Endodermal cell (in vitro differentiated cells): ENCODE measurements around the gene RREB1. TPM values are rescaled to one million over a fixed set of nuclear protein-coding genes. Genes with fewer than 3 reads are reported as not detected.

Experiments used
- DNase-seq: peaks from one replicate; pipeline ENCODE4 v3.0.0-alpha.2; 2017
- H3K27ac ChIP-seq: 2 replicates; pipeline ENCODE4 v1.5.1; 2013; ENCODE audit warnings: mild to moderate bottlenecking, low read depth, low read length, moderate library complexity
- H3K27me3 ChIP-seq: 2 replicates; pipeline ENCODE4 v1.6.1; 2013; ENCODE audit warnings: mild to moderate bottlenecking, low read length, moderate library complexity; ENCODE audit not compliant: insufficient read depth, control insufficient read depth, poor library complexity, severe bottlenecking
- H3K36me3 ChIP-seq: 2 replicates; pipeline ENCODE4 v1.7.0; 2013; ENCODE audit warnings: mild to moderate bottlenecking, low read length, moderate library complexity; ENCODE audit not compliant: control insufficient read depth, insufficient read depth
- H3K4me1 ChIP-seq: one replicate; pipeline ENCODE4 v1.7.0; 2013; ENCODE audit warnings: low read length; ENCODE audit not compliant: control insufficient read depth, insufficient read depth
- H3K4me3 ChIP-seq: 2 replicates; pipeline ENCODE4 v1.5.1; 2013; ENCODE audit warnings: mild to moderate bottlenecking, low read length, moderate library complexity
- H3K9ac ChIP-seq: 2 replicates; pipeline ENCODE4 v1.6.1; 2013; ENCODE audit warnings: mild to moderate bottlenecking, low read length, moderate library complexity; ENCODE audit not compliant: poor library complexity, severe bottlenecking; ENCODE audit errors: extremely low read depth
- H3K9me3 ChIP-seq: 2 replicates; pipeline ENCODE4 v1.6.1; 2013; ENCODE audit warnings: mild to moderate bottlenecking, low read length, moderate library complexity; ENCODE audit not compliant: control insufficient read depth
- H3K27ac Mint-ChIP-seq: 2 replicates; pipeline ENCODE4 v1.8.0; 2020; ENCODE audit warnings: mixed read lengths
- H3K27me3 Mint-ChIP-seq: 2 replicates; pipeline ENCODE4 v1.8.0; 2021; ENCODE audit warnings: mild to moderate bottlenecking, mixed read lengths; ENCODE audit not compliant: insufficient read depth
- H3K36me3 Mint-ChIP-seq: 2 replicates; pipeline ENCODE4 v1.8.0; 2020; ENCODE audit warnings: low read depth, mixed read lengths
- H3K4me1 Mint-ChIP-seq: 2 replicates; pipeline ENCODE4 v1.8.0; 2020; ENCODE audit warnings: mixed read lengths
- H3K4me3 Mint-ChIP-seq: 2 replicates; pipeline ENCODE4 v1.8.0; 2020; ENCODE audit warnings: mild to moderate bottlenecking, moderate library complexity, mixed read lengths
- H3K9me3 Mint-ChIP-seq: 2 replicates; pipeline ENCODE4 v1.8.0; 2020; ENCODE audit warnings: mild to moderate bottlenecking, mixed read lengths
- WGBS, 2 experiments: methylation state at CpG; one replicate each; pipeline versions ENCODE4 v1.1.5 to v1.1.7; 2013; ENCODE audit warnings: missing lambda C conversion rate in 2 of 2, mixed read lengths in 1 of 2; ENCODE audit not compliant: insufficient coverage in 1 of 2, insufficient read length in 1 of 2; 5-methylcytosine and 5-hydroxymethylcytosine counted together
- total RNA-seq, 2 donors: library from RNA; stranded (reverse); fragmentation: NEBNext Ultra II Directional in 1 of 2; extraction: Animal tissue kit (Norgen Biotek cat#: 25700) in 1 of 2; gene quantifications; 2 replicates in 1 of 2; 3 replicates in 1 of 2; pipeline ENCODE4 v1.2.1, GENCODE V29; 2021
- TF ChIP-seq, protein P1 (sequence below): fragments of 200-600 bp; sonication (generic); conservative IDR thresholded peaks from 2 replicates; pipeline ENCODE4 v1.5.0; 2021; ENCODE audit warnings: antibody characterized with exemption, mild to moderate bottlenecking

Gene RREB1
- total RNA-seq, 2 donors from 2014 or later = 51.2 to 64.3 TPM

DNA sequence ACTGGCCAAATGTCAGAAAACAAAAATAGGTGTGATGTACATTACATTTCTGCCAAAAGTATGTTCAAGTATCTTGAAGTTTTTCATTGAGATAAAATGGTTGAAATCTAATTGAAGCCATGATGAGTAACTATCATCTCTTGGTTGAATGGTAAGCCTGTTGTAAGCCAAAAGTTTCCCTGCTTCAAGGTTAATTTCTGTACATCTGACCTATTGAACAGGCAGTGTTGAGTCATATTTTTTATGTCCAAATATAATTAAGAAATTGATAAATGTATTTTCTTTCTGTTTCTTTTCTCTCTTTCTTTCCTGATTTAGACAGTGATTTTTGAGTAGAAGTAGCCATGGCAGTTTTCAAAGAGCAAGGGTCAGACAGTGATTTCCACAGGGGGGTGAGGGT lies 4.4 kb downstream of the RREB1 start:
- no peak for DNase-seq
- Histone ChIP-seq H3K9me3 (no peaks in the 10 kb centered on the region), H3K9ac (peak overlapping the region; percentile 1), H3K4me3 (peak overlapping the region; percentile 83), H3K4me1 (peaks cover 12% of the 10 kb centered on the region), H3K27me3 (no peaks in the 10 kb centered on the region), H3K27ac (no peak overlapping the region), H3K36me3 (peaks cover 6% of the 10 kb centered on the region)
- H3K27me3 Mint-ChIP-seq = no peaks in the 10 kb centered on the region
- H3K27ac Mint-ChIP-seq = no peak overlapping the region
- H3K9me3 Mint-ChIP-seq = no peaks in the 10 kb centered on the region
- H3K4me1 Mint-ChIP-seq = peaks cover 66% of the 10 kb centered on the region
- no peaks in the 10 kb centered on the region for H3K36me3 Mint-ChIP-seq
- TF ChIP-seq, protein P1, sequence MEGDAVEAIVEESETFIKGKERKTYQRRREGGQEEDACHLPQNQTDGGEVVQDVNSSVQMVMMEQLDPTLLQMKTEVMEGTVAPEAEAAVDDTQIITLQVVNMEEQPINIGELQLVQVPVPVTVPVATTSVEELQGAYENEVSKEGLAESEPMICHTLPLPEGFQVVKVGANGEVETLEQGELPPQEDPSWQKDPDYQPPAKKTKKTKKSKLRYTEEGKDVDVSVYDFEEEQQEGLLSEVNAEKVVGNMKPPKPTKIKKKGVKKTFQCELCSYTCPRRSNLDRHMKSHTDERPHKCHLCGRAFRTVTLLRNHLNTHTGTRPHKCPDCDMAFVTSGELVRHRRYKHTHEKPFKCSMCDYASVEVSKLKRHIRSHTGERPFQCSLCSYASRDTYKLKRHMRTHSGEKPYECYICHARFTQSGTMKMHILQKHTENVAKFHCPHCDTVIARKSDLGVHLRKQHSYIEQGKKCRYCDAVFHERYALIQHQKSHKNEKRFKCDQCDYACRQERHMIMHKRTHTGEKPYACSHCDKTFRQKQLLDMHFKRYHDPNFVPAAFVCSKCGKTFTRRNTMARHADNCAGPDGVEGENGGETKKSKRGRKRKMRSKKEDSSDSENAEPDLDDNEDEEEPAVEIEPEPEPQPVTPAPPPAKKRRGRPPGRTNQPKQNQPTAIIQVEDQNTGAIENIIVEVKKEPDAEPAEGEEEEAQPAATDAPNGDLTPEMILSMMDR = no peak
- peak overlapping the region; percentile 48 for H3K4me3 Mint-ChIP-seq

DNA sequence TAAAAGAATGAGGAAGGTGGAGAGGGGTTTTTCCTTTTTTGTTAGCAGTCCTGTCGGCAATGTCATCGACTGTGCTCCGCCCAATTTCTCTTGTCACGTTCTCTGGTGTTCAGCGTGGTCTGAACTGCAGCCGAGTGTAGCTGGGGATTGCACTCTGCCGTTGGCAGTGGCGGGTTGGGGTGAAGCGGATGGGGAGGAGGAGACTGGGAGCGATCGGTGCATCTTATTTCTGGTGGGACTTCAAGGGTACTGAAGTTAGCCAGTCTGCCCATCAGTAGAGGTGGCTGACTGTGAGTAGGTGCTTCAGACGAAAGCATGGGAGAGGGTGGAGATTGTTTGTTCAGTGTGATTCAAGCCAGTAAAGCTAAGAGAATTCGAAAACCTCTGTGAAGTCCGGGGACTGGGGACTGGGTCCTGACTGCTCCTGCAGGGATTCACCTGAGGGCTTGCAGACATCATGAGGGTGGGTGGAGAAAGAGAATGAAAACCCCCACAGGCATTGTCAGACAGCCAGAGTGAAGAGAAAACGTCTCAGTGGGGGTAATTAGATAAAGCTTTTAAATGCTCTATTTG lies 5.1 kb downstream of the RREB1 start:
- DNase-seq = peak; percentile 79
- TF ChIP-seq, protein P1 = no peak
- H3K9ac ChIP-seq = peak overlapping the region; percentile 1
- peak overlapping the region; percentile 83 for H3K4me3 ChIP-seq
- no peaks in the 10 kb centered on the region for H3K27me3 Mint-ChIP-seq
- no peaks in the 10 kb centered on the region for H3K27me3 ChIP-seq
- 7 to 9% methylated on average over 7 to 15 of the region's 15 CpGs for WGBS, 2 experiments
- peaks cover 66% of the 10 kb centered on the region for H3K4me1 Mint-ChIP-seq
- H3K9me3 ChIP-seq = no peaks in the 10 kb centered on the region
- no peaks in the 10 kb centered on the region for H3K9me3 Mint-ChIP-seq
- peak overlapping the region; percentile 48 for H3K4me3 Mint-ChIP-seq
- H3K36me3 ChIP-seq = peaks cover 6% of the 10 kb centered on the region
- no peak overlapping the region for H3K27ac ChIP-seq
- H3K4me1 ChIP-seq = peaks cover 12% of the 10 kb centered on the region
- peak overlapping the region; percentile 54 for H3K27ac Mint-ChIP-seq
- H3K36me3 Mint-ChIP-seq = no peaks in the 10 kb centered on the region

DNA sequence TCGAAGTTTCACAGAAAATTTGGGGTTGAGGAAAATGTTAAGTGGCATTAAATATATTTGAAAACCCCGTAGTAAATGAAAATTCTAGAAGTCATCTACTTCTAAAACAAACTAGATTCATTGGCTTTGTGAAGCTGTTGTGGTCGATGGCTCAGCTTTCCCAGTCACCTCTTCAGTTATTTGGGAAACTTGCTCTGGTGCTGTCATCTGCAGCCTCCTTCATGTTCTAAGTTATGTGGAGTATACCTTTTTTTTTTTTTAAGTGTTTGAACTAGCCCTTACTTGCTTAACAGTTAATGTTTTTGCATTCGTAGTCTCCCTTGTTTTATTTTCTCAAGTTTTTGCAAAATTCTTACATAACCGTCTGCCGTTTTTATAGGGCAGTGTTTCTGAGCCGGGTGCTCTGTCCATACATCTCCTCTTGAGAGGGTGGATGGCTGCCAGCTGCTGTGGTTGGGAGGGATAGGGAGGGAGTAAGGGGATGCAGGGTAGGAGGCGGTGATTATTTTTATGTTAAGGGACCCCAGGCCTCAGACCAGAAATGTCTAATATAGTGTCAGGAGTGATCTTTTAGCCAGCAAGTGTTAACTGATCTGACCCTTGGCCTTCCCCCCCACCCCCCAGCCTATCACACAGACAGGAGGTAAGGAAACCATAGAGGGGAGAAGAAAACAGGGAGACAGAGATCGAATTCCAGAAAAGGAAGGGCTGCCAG lies 7.1 kb downstream of the RREB1 start:
- Histone ChIP-seq H3K4me1 (peaks cover 12% of the 10 kb centered on the region), H3K27me3 (no peaks in the 10 kb centered on the region), H3K4me3 (no peak overlapping the region), H3K9me3 (no peaks in the 10 kb centered on the region), H3K27ac (no peak overlapping the region), H3K36me3 (peaks cover 6% of the 10 kb centered on the region), H3K9ac (no peak overlapping the region)
- Mint-ChIP-seq H3K4me3 (no peak overlapping the region), H3K36me3 (no peaks in the 10 kb centered on the region), H3K27me3 (no peaks in the 10 kb centered on the region), H3K4me1 (peaks cover 69% of the 10 kb centered on the region), H3K9me3 (no peaks in the 10 kb centered on the region), H3K27ac (no peak overlapping the region)
- WGBS, 2 experiments = 83 to 100% methylated on average over 2 to 9 of the region's 9 CpGs
- TF ChIP-seq, protein P1 = no peak
- DNase-seq = no peak
